Measurements from ENCODE around the gene MND1. TPM values are rescaled to one million over a fixed set of nuclear protein-coding genes. Genes with fewer than 3 reads are reported as not detected.

Gene MND1
- total and polyA plus RNA-seq, 2 experiments from 2014 or later: 6.5 to 12.6 TPM

DNA sequence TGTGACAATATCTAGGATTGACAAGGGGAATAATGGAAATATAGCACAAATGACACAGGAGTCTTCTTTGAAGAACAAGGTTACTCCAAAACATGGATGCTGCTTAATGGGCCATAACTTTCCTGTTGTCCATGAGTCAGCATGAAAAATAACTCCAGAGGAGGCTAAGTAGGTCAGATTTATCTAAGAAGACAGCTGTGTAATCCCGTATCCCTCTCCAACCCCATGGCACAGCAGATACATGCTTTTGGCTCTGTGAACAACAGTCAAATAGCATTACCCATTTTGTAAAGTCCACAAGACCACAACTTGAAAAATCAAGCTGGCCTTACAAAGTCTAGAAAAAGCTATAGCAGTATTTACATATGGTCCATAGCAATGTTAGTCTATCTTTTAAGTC is 119.6 kb downstream of the MND1 start:
- Histone ChIP-seq H3K9me3 (ENCODE audit: low read depth) (no peaks in the 10 kb centered on the region), H3K4me3 (no peak overlapping the region), H3K36me3 (no peaks in the 10 kb centered on the region), H3K27ac (no peak overlapping the region), H3K4me1 (ENCODE audit: low read depth) (peaks cover 6% of the 10 kb centered on the region), H3K27me3 (peaks cover 11% of the 10 kb centered on the region)
- DNase-seq (ENCODE audit: low read depth in 1 of 2, low spot score in 1 of 2): no peak
- TF ChIP-seq, protein P1, sequence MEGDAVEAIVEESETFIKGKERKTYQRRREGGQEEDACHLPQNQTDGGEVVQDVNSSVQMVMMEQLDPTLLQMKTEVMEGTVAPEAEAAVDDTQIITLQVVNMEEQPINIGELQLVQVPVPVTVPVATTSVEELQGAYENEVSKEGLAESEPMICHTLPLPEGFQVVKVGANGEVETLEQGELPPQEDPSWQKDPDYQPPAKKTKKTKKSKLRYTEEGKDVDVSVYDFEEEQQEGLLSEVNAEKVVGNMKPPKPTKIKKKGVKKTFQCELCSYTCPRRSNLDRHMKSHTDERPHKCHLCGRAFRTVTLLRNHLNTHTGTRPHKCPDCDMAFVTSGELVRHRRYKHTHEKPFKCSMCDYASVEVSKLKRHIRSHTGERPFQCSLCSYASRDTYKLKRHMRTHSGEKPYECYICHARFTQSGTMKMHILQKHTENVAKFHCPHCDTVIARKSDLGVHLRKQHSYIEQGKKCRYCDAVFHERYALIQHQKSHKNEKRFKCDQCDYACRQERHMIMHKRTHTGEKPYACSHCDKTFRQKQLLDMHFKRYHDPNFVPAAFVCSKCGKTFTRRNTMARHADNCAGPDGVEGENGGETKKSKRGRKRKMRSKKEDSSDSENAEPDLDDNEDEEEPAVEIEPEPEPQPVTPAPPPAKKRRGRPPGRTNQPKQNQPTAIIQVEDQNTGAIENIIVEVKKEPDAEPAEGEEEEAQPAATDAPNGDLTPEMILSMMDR (IDR thresholded peaks at IDR 0.05; ENCODE audit: low read depth, low read length): no peak

Other genes starting within 250 kb of the MND1 start
- gene TRIM2, start 140.2 kb upstream of the MND1 start, total RNA-seq: 40.4 and 52.7 TPM in 2 replicates
- gene TRIM2, start 140.2 kb upstream of the MND1 start, polyA plus RNA-seq: 18.8 and 32.7 TPM in 2 replicates
- gene TMEM131L, start 121.7 kb downstream of the MND1 start, total RNA-seq: 2.1 and 7.4 TPM in 2 replicates
- gene TMEM131L, start 121.7 kb downstream of the MND1 start, polyA plus RNA-seq: 3.3 and 5.0 TPM in 2 replicates

Measured in cardiac muscle cell (in vitro differentiated cells and primary cell).